Natural killer cell (primary cell): ENCODE measurements around the gene SYNPO2L. TPM values are rescaled to one million over a fixed set of nuclear protein-coding genes. Genes with fewer than 3 reads are reported as not detected.

Source experiments
- ATAC-seq, 3 donors: fragments of 150-1000 bp in 2 of 3; fragments of 200-7000 bp in 1 of 3; cut with Tn5 transposase; 1 replicate in 1 of 3; 2 replicates in 2 of 3; pipeline ENCODE4 v1.10.0; 2021; ENCODE audit warnings: mild to moderate bottlenecking in 2 of 3, moderate library complexity in 2 of 3
- DNase-seq, 2 donors: peaks; one replicate each; pipeline versions ENCODE4 v3.0.0 to v3.0.0-alpha.2; 2013 to 2021; ENCODE audit warnings: mixed read lengths in 1 of 2
- H3K27ac ChIP-seq: one replicate; pipeline ENCODE4 v1.5.1; 2013; ENCODE audit warnings: mild to moderate bottlenecking, low read length
- H3K27me3 ChIP-seq: one replicate; pipeline ENCODE4 v1.6.1; 2013; ENCODE audit warnings: low read length; ENCODE audit not compliant: control insufficient read depth, insufficient read depth
- H3K36me3 ChIP-seq: one replicate; pipeline ENCODE4 v1.6.1; 2013; ENCODE audit warnings: low read length; ENCODE audit not compliant: control insufficient read depth, insufficient read depth
- H3K4me1 ChIP-seq: one replicate; pipeline ENCODE4 v1.6.1; 2013; ENCODE audit warnings: low read length; ENCODE audit not compliant: control insufficient read depth, insufficient read depth
- H3K4me3 ChIP-seq: one replicate; pipeline ENCODE4 v1.5.1; 2013; ENCODE audit warnings: low read length
- H3K9me3 ChIP-seq: one replicate; pipeline ENCODE4 v1.6.1; 2013; ENCODE audit warnings: low read length; ENCODE audit not compliant: control insufficient read depth, insufficient read depth
- H3K27ac Mint-ChIP-seq, 2 donors: one replicate each; pipeline ENCODE4 v1.8.0; 2022; ENCODE audit warnings: mild to moderate bottlenecking in 2 of 2, mixed read lengths in 2 of 2, moderate library complexity in 1 of 2
- H3K27me3 Mint-ChIP-seq, 2 donors: one replicate each; pipeline ENCODE4 v1.8.0; 2022; ENCODE audit warnings: low read depth in 2 of 2, mixed read lengths in 2 of 2
- H3K36me3 Mint-ChIP-seq: one replicate; pipeline ENCODE4 v1.8.0; 2022; ENCODE audit warnings: mixed read lengths
- H3K4me1 Mint-ChIP-seq, 2 donors: one replicate each; pipeline ENCODE4 v1.8.0; 2022; ENCODE audit warnings: mixed read lengths in 2 of 2
- H3K4me3 Mint-ChIP-seq: one replicate; pipeline ENCODE4 v1.8.0; 2022; ENCODE audit warnings: mild to moderate bottlenecking, moderate library complexity, mixed read lengths
- H3K9me3 Mint-ChIP-seq, 2 donors: one replicate each; pipeline ENCODE4 v1.8.0; 2022; ENCODE audit warnings: mixed read lengths in 2 of 2
- CTCF ChIP-seq: fragments of 200-600 bp; IDR thresholded peaks from one replicate; pipeline ENCODE4 v1.8.0; 2022; ENCODE audit warnings: antibody characterized with exemption
- WGBS: methylation state at CpG from one replicate; pipeline ENCODE4 v1.1.7; 2013; ENCODE audit warnings: missing lambda C conversion rate; ENCODE audit not compliant: insufficient coverage; 5-methylcytosine and 5-hydroxymethylcytosine counted together
- intact Hi-C: fragments of 100-400 bp; cut with micrococcal nuclease; formaldehyde crosslinking; loops from one replicate; pipeline ENCODE4 v1.14.2; 2022
- total RNA-seq, 4 donors: library from RNA; stranded (reverse); fragments of 120-200 nt in 1 of 4; gene quantifications; one replicate each; pipeline versions ENCODE4 v1.2.3 to v1.2.4, GENCODE V29; 2013 to 2022

The SYNPO2L gene
- total RNA-seq, 3 donors from 2014 or later (not counting 1 experiment from before 2014, with no cell fraction given): not detected

- Histone ChIP-seq H3K9me3 (no peaks in the 10 kb centered on the region), H3K27ac (no peak overlapping the region), H3K4me3 (no peak overlapping the region), H3K4me1 (no peaks in the 10 kb centered on the region), H3K36me3 (no peaks in the 10 kb centered on the region), H3K27me3 (no peaks in the 10 kb centered on the region)
- no peak for DNase-seq
- Mint-ChIP-seq H3K36me3 (no peaks in the 10 kb centered on the region), H3K9me3 (no peaks in the 10 kb centered on the region), H3K27me3 (peaks cover 0 to 7% of the 10 kb centered on the region in 2 donors), H3K4me1 (no peaks in the 10 kb centered on the region), H3K4me3 (no peak overlapping the region), H3K27ac (no peak overlapping the region)
- TF ChIP-seq CTCF: no peak
- intact Hi-C loops: no loop called here
- no peak for ATAC-seq
- no CpG with 5 or more reads among the region's 1 CpG for WGBS
Measured at GRCh38 chr10:73635781-73636180, 20.0 kb downstream of the SYNPO2L start.

- no peaks in the 10 kb centered on the region for H3K9me3 Mint-ChIP-seq
- no peak for ATAC-seq
Measured at GRCh38 chr10:73634421-73634820, 21.4 kb downstream of the SYNPO2L start.

GRCh38 chr10:73629165-73629564, 26.7 kb downstream of the SYNPO2L start:
- H3K9me3 Mint-ChIP-seq: no peaks in the 10 kb centered on the region
- H3K27ac Mint-ChIP-seq: no peak overlapping the region
- Histone ChIP-seq H3K4me3 (no peak overlapping the region), H3K27me3 (no peaks in the 10 kb centered on the region), H3K36me3 (no peaks in the 10 kb centered on the region), H3K9me3 (no peaks in the 10 kb centered on the region), H3K4me1 (peaks cover 7% of the 10 kb centered on the region), H3K27ac (no peak overlapping the region)
- intact Hi-C loops: no loop called here
- TF ChIP-seq CTCF: no peak
- H3K4me3 Mint-ChIP-seq: no peak overlapping the region
- no peaks in the 10 kb centered on the region for H3K36me3 Mint-ChIP-seq
- ATAC-seq (no peak), DNase-seq (no peak)
- no peaks in the 10 kb centered on the region for H3K27me3 Mint-ChIP-seq
- H3K4me1 Mint-ChIP-seq: peaks cover 9 to 22% of the 10 kb centered on the region in 2 donors
- 98% methylated on average over 5 of the region's 5 CpGs for WGBS

More at GRCh38 chr10:73634421-73634820, 21.4 kb downstream of the SYNPO2L start:
- WGBS: 91% methylated on average over 5 of the region's 5 CpGs
- intact Hi-C loops: no loop called here
- no peaks in the 10 kb centered on the region for H3K4me1 Mint-ChIP-seq
- H3K36me3 Mint-ChIP-seq: no peaks in the 10 kb centered on the region
- H3K9me3 ChIP-seq: no peaks in the 10 kb centered on the region
- TF ChIP-seq CTCF: no peak
- H3K27me3 ChIP-seq: no peaks in the 10 kb centered on the region
- H3K27ac Mint-ChIP-seq: no peak overlapping the region
- no peaks in the 10 kb centered on the region for H3K36me3 ChIP-seq
- no peak for DNase-seq
- no peak overlapping the region for H3K4me3 Mint-ChIP-seq
- no peak overlapping the region for H3K4me3 ChIP-seq
- no peaks in the 10 kb centered on the region for H3K4me1 ChIP-seq
- H3K27me3 Mint-ChIP-seq: peaks cover 0 to 7% of the 10 kb centered on the region in 2 donors
- H3K27ac ChIP-seq: no peak overlapping the region

GRCh38 chr10:73628405-73628804, 27.4 kb downstream of the SYNPO2L start:
- DNase-seq: no peak
- Mint-ChIP-seq H3K27ac (no peak overlapping the region), H3K4me3 (no peak overlapping the region), H3K36me3 (no peaks in the 10 kb centered on the region), H3K27me3 (no peaks in the 10 kb centered on the region), H3K9me3 (no peaks in the 10 kb centered on the region), H3K4me1 (peaks cover 9 to 22% of the 10 kb centered on the region in 2 donors)
- H3K9me3 ChIP-seq: no peaks in the 10 kb centered on the region
- H3K36me3 ChIP-seq: no peaks in the 10 kb centered on the region
- H3K27ac ChIP-seq: no peak overlapping the region
- H3K27me3 ChIP-seq: no peaks in the 10 kb centered on the region
- TF ChIP-seq CTCF: no peak
- no peak for ATAC-seq
- WGBS: 93% methylated on average over 7 of the region's 7 CpGs
- H3K4me3 ChIP-seq: no peak overlapping the region
- intact Hi-C loops: no loop called here
- peaks cover 7% of the 10 kb centered on the region for H3K4me1 ChIP-seq
